NOMO-1 treated with DMSO at 0.1 percent for 48 hours (cell line): ENCODE measurements around the gene CHAT.
"Not testable (repeated sequence)": the region's sequence is repeated elsewhere in the genome, so short reads cannot be mapped to it uniquely, and the experiment has no call there.

Source experiments
- DNase-seq: peaks from one replicate; lab custom pipeline; 2025; ENCODE audit not compliant: unreplicated experiment; lab: John Stamatoyannopoulos, UW

The CHAT gene

GRCh38 chr10:49678827-49679479 is 65.1 kb downstream of the CHAT start:
- no peak for DNase-seq

GRCh38 chr10:49679480-49679893 is 65.7 kb downstream of the CHAT start, which contains the start of gene C10orf53:
Gene C10orf53 (plus strand): TSS chr10:49679651. CDS start chr10:49679698, 47 bp downstream.
- DNase-seq, result no peak

- not testable (repeated sequence) for DNase-seq
Measured at GRCh38 chr10:49682449-49682848, 68.6 kb downstream of the CHAT start.

GRCh38 chr10:49682879-49683278 is 69.0 kb downstream of the CHAT start:
- no peak for DNase-seq

- DNase-seq, result no peak
Measured at GRCh38 chr10:49686651-49687050, 72.8 kb downstream of the CHAT start.

- no peak for DNase-seq
Measured at GRCh38 chr10:49688261-49688846, 74.5 kb downstream of the CHAT start.

GRCh38 chr10:49688920-49689319 is 75.1 kb downstream of the CHAT start:
- no peak for DNase-seq

GRCh38 chr10:49689882-49690510 is 76.2 kb downstream of the CHAT start:
- DNase-seq, result no peak

GRCh38 chr10:49690698-49691356 is 77.0 kb downstream of the CHAT start:
- DNase-seq, result no peak

GRCh38 chr10:49691588-49691987 is 77.8 kb downstream of the CHAT start:
- no peak for DNase-seq

GRCh38 chr10:49694466-49694865 is 80.6 kb downstream of the CHAT start:
- no peak for DNase-seq

GRCh38 chr10:49696311-49696710 is 82.5 kb downstream of the CHAT start:
- DNase-seq, result no peak

GRCh38 chr10:49698679-49699078 is 84.8 kb downstream of the CHAT start:
- no peak for DNase-seq

GRCh38 chr10:49700211-49700610 is 86.4 kb downstream of the CHAT start:
- no peak for DNase-seq

- no peak for DNase-seq
Measured at GRCh38 chr10:49700997-49701396, 87.2 kb downstream of the CHAT start.

GRCh38 chr10:49707585-49707984 is 93.7 kb downstream of the CHAT start:
- no peak for DNase-seq

GRCh38 chr10:49709934-49710333 is 96.1 kb downstream of the CHAT start:
- DNase-seq, result no peak

GRCh38 chr10:49710966-49711365 is 97.1 kb downstream of the CHAT start:
- no peak for DNase-seq

GRCh38 chr10:49711481-49711880 is 97.6 kb downstream of the CHAT start:
- no peak for DNase-seq

GRCh38 chr10:49713266-49713665 is 99.4 kb downstream of the CHAT start:
- no peak for DNase-seq
